Nephron progenitor cell (in vitro differentiated cells): ENCODE data around the gene FRMD4A.

Source experiments
- DNase-seq: peaks from one replicate; pipeline ENCODE4 v3.0.0; 2021
- H3K27ac Mint-ChIP-seq: 2 replicates; pipeline ENCODE4 v1.8.0; 2021; ENCODE audit warnings: mild to moderate bottlenecking, moderate library complexity, mixed read lengths
- H3K27me3 Mint-ChIP-seq: 2 replicates; pipeline ENCODE4 v1.8.0; 2021; ENCODE audit warnings: mild to moderate bottlenecking, low read depth, mixed read lengths; ENCODE audit not compliant: poor library complexity
- H3K36me3 Mint-ChIP-seq: 2 replicates; pipeline ENCODE4 v1.8.0; 2021; ENCODE audit warnings: low read depth, mixed read lengths
- H3K4me1 Mint-ChIP-seq: 2 replicates; pipeline ENCODE4 v1.8.0; 2021; ENCODE audit warnings: mixed read lengths
- H3K4me3 Mint-ChIP-seq: 2 replicates; pipeline ENCODE4 v1.8.0; 2021; ENCODE audit warnings: mild to moderate bottlenecking, moderate library complexity, mixed read lengths
- H3K9me3 Mint-ChIP-seq: 2 replicates; pipeline ENCODE4 v1.8.0; 2021; ENCODE audit warnings: mild to moderate bottlenecking, moderate library complexity, mixed read lengths
- TF ChIP-seq, protein P1 (sequence below): fragments of 200-600 bp; sonication (generic); IDR thresholded peaks from 2 replicates; pipeline ENCODE4 v1.5.0; 2021; ENCODE audit warnings: antibody characterized with exemption

Gene FRMD4A

DNA sequence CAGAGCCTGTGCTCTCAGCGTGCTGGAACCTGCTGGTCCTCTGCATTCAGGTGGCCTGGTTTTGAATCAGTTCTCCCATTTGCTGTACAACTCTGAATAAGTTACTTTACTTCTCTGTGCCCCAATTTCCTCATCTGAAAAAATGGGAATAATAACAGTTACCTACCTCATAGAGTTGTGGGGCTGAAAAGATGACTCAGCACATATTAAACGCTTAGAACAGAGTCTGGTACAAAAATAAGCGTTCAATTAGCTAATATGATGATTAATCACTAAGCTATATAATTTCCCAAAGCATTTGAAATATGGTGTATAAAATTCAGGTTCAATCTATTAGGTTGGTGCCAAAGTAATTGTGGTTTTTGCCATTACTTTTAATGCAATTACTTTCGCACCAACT lies 484.8 kb downstream of the FRMD4A start:
- no peak overlapping the region for H3K27ac Mint-ChIP-seq
- H3K36me3 Mint-ChIP-seq, result peaks cover 40% of the 10 kb centered on the region
- no peak for DNase-seq
- TF ChIP-seq, protein P1, sequence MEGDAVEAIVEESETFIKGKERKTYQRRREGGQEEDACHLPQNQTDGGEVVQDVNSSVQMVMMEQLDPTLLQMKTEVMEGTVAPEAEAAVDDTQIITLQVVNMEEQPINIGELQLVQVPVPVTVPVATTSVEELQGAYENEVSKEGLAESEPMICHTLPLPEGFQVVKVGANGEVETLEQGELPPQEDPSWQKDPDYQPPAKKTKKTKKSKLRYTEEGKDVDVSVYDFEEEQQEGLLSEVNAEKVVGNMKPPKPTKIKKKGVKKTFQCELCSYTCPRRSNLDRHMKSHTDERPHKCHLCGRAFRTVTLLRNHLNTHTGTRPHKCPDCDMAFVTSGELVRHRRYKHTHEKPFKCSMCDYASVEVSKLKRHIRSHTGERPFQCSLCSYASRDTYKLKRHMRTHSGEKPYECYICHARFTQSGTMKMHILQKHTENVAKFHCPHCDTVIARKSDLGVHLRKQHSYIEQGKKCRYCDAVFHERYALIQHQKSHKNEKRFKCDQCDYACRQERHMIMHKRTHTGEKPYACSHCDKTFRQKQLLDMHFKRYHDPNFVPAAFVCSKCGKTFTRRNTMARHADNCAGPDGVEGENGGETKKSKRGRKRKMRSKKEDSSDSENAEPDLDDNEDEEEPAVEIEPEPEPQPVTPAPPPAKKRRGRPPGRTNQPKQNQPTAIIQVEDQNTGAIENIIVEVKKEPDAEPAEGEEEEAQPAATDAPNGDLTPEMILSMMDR, result no peak
- H3K4me3 Mint-ChIP-seq, result no peak overlapping the region
- H3K4me1 Mint-ChIP-seq, result peaks cover 27% of the 10 kb centered on the region
- H3K27me3 Mint-ChIP-seq, result peaks cover 3% of the 10 kb centered on the region
- H3K9me3 Mint-ChIP-seq, result peaks cover 16% of the 10 kb centered on the region

DNA sequence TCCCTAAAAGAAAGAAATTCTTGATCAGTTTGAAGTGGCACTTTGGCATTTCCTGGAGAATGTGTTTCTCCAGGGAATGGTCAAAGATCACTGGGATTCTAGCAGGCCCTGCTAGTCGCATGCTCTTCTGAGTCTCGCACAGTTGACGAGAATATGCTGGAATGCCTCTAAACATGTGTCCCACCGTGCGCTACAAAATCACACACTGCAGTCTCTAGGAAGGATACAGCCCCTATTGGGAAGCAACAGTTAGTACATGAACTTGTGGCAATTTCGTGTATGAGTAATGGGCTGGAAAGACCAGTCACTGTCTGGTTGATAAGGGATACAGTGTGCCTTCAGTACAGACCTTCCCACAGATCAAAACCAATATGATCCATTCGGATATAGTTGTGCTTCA lies 486.1 kb downstream of the FRMD4A start:
- Mint-ChIP-seq H3K4me1 (peaks cover 34% of the 10 kb centered on the region), H3K36me3 (peaks cover 47% of the 10 kb centered on the region), H3K27me3 (peaks cover 3% of the 10 kb centered on the region), H3K4me3 (no peak overlapping the region), H3K9me3 (peaks cover 21% of the 10 kb centered on the region), H3K27ac (peak overlapping the region; percentile 66)
- no peak for DNase-seq
- TF ChIP-seq, protein P1, result no peak

- H3K9me3 Mint-ChIP-seq, result peaks cover 21% of the 10 kb centered on the region
- H3K4me1 Mint-ChIP-seq, result peaks cover 23% of the 10 kb centered on the region
- no peak overlapping the region for H3K4me3 Mint-ChIP-seq
- TF ChIP-seq, protein P1, result no peak
- no peak overlapping the region for H3K27ac Mint-ChIP-seq
- peaks cover 44% of the 10 kb centered on the region for H3K36me3 Mint-ChIP-seq
- DNase-seq, result no peak
- H3K27me3 Mint-ChIP-seq, result no peaks in the 10 kb centered on the region
Observed at GRCh38 chr10:13842117-13842516, 488.6 kb downstream of the FRMD4A start.

DNA sequence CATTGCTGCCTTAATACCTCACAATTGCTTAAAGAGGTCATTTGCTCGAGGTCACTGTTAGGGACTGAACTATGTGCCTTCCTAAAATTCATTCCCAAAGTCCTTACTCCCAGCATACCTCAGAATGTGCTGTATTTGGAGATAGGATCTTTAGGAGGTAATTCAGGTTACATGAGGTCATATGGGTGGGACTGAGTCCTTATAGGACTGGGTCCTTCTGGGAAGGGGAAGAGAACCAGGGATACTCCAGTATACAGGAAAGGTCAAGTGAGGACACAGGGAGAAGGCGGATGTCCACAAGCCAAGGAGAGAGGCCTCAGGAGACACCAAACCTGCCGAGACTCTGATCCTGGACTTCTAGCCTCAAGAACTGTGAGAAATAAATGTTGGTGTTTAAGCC lies 490.7 kb downstream of the FRMD4A start:
- Mint-ChIP-seq H3K4me1 (peaks cover 15% of the 10 kb centered on the region), H3K9me3 (peaks cover 21% of the 10 kb centered on the region), H3K27ac (no peak overlapping the region), H3K36me3 (peaks cover 41% of the 10 kb centered on the region), H3K4me3 (no peak overlapping the region), H3K27me3 (no peaks in the 10 kb centered on the region)
- no peak for DNase-seq
- TF ChIP-seq, protein P1, result no peak

DNA sequence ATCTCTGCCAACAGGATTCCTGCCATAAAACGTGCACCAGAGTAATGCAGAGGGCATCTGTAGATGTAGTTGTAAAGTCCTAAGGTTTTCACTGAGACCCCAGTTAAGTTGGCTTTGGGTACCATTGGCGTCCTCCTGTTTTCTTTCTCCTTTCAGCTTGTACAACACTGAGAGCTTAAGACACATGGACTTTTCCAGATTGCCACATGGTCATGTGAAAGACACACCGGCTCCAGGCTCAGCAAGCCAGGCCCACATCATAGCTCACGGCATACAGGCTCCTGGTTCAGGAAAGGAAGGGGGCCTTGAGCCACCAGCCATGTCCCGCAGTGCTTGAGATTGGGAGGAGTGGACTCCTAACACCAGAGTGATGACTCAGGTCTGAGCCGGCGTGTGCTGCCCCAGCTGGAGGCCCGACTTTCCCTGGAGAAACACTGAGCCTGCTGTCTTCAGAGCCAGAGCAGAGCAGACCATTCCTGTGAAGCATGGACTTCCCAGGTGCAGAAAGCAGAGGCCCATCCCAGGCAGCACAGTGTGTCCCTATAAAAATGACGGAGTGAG lies 491.2 kb downstream of the FRMD4A start:
- H3K27me3 Mint-ChIP-seq, result no peaks in the 10 kb centered on the region
- peaks cover 18% of the 10 kb centered on the region for H3K4me1 Mint-ChIP-seq
- H3K36me3 Mint-ChIP-seq, result peaks cover 36% of the 10 kb centered on the region
- no peak overlapping the region for H3K4me3 Mint-ChIP-seq
- peaks cover 21% of the 10 kb centered on the region for H3K9me3 Mint-ChIP-seq
- TF ChIP-seq, protein P1, result no peak
- no peak overlapping the region for H3K27ac Mint-ChIP-seq
- no peak for DNase-seq

GRCh38 chr10:13839030-13839429 lies 491.7 kb downstream of the FRMD4A start:
- Mint-ChIP-seq H3K27me3 (no peaks in the 10 kb centered on the region), H3K4me1 (peaks cover 23% of the 10 kb centered on the region), H3K27ac (no peak overlapping the region), H3K4me3 (no peak overlapping the region), H3K36me3 (peaks cover 41% of the 10 kb centered on the region), H3K9me3 (peaks cover 21% of the 10 kb centered on the region)
- no peak for DNase-seq
- TF ChIP-seq, protein P1, result no peak
